Stimulated activated CD4-positive, alpha-beta T cell treated with anti-CD3 and anti-CD28 coated beads, Interleukin-4, amount 100 ng/mL, for 4 hours (primary cell): ENCODE results near the gene GNB1L.
"Not testable (repeated sequence)": the region's sequence is repeated elsewhere in the genome, so short reads cannot be mapped to it uniquely, and the experiment has no call there.

Experiments
- DNase-seq, 2 experiments: peaks; one replicate each; pipeline ENCODE4 v3.0.0-alpha.2; 2020

The GNB1L gene

GRCh38 chr22:19842393-19843106 is 12.1 kb downstream of the GNB1L start:
- DNase-seq = no peak

DNA sequence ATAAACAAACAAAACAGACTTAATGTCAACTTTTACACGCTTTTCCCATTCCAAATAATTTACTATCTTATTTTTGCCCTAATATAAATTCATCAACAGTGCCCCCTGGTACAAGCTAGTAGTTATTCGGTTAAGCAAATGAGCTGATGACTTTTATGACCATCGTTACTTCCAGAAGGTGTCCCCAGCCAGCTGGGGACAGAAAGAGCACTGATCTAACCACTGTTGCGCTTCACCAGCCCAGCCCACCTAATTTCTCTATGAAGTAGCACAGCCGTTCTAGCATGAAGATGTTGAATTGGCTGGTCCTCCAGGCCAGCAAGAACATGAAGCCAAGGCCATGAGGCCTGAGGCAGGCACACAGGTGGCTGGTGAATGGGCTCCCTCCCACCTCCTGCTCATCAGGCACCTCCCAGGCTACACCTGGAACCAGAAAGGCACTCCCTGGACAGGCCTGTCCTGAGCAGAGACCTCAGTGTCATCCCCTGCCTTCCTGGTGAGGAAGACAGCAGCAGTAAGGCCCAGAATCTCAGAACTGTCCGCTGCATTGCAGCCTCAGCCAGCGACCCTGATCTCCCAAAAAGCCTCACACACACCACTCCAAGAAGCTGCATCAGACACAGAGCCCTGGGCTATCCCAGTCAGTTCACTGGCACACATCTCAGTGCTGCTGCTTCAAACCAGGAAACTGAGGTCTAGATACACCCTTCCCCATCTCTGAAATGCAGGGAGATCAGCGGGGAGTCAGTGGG is 12.9 kb downstream of the GNB1L start:
- DNase-seq = no peak

DNA sequence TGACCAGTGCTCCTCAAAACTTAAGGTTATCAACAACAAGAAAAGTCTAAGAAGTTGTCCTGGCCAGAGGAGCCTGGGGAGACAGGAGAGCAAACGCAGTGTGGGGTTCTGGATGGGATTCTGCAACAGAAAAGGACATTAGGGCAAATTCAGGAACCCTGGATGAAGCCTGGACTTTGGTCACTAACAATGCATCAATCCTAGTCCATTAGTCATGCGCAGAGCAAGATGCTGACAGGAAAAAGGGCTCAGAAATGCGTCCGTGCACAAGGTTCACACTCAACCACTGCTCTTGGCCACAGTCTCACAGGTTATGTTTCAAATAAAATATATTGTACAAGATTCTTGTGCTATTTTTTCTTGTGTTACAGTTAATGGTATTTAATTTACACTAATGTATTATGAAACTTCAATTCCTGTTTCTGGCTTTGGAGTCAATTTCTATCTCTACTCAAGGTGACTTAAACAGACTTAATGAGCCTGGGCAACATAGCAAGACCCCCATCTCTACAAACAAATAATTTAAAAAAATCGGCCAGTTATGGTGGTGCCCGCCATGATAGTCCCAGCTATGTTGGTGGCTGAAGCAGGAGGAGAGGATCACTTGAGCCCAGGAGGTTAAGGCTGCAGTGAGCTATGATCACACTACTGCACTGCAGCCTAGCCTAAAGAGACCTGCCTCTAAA is 13.6 kb downstream of the GNB1L start:
- no peak for DNase-seq

GRCh38 chr22:19840059-19840458 is 14.6 kb downstream of the GNB1L start:
- DNase-seq = no peak

DNA sequence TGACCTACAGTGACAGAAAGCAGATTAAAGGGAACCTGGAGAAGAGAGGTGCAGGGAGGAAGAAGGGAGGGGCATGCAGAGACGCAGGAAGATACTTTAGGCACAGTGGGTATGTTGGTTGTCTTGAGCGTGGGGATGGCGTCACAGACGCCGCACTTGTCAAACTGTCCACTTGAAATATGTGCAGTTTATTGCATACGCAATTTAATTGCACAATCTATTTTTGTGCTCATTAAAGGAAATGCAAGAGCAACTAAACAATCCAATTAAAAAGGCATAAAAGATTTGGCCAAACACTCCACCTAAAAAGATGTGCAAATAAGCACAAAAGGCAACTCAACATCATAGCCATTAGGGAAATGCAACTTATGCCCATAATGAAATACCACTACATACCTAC is 16.8 kb downstream of the GNB1L start:
- DNase-seq = no peak

DNA sequence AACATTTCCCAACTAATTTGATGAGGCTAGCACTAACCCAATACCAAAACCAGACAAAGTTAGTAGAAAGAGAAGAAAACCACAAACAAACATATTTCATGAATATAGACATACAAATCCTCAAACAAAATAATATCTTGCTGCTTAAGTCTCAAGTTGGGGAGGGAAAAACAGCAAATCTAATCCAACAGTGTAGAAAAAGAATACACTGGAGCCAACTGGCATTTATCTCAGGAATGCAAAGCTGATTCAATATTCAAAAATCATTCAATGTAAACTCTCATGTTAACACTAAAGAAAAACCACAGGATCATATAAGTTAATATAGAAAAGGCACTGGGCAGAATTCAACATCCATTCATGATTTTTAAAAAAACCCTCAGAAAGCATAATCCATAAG is 18.2 kb downstream of the GNB1L start:
- no peak for DNase-seq

DNA sequence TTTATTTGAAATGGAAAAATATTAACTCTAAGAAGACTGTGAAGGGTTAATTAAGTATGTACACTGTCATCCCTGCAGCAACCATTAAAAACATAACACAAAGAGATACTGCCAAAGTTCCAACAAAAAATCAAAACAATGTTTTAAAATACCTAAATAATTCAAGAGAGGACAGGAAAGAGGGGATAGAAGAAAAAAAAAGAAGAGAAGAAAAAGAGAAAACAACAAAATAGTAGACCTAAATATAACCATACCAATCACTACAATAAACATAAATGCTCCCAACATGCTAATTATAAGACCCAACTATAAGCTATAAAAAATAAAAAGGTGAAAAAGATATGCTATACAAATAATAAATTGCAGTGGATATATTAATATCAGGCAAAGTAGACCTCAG is 20.1 kb downstream of the GNB1L start:
- no peak for DNase-seq

DNA sequence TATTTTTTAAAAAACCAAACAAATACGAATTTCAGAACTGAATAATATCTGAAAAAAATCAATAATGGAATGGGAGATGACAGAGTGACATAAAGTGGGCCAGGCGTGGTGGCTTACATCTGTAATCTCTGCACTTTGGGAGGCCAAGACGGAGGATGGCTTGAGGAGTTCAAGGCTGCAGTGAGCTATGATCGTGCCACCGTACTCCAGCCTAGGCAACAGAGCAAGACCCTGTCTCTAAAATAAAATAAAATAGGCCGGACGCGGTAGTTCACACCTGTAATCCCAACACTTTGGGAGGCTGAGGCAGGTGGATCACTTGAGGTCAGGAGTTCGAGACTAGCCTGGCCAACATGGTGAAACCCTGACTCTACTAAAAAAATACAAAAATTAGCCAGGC is 21.3 kb downstream of the GNB1L start:
- DNase-seq = not testable (repeated sequence)

DNA sequence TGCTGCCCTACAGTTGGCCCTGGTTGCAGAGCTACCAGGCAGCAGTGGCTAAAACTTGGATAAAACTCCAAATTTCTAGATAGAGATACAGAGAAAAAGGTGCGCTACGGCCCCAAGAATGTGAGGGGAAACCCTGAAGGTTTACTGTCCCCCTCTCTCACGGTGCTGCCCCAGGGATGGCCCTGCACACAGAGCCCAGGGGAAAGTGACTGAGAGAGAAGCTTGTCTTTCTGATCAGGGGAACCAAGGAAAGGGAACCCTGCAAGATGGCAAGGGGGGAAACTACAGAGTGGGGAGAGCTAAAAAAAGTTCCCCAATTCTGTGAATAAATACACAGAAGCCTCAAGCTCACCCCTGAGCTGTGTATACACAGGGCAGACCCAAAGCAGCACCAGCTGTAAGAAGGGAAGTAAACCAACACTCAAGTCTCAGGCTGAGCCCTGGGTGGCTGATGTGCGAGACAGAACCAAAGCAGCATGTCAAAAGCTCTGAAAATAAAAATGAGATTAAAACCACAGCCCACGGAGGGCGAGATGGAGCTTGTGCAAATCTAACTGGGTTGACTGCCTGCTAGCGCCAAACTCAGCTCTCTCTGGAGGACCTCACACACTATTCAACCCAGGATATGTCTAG is 22.1 kb downstream of the GNB1L start:
- DNase-seq = no peak

DNA sequence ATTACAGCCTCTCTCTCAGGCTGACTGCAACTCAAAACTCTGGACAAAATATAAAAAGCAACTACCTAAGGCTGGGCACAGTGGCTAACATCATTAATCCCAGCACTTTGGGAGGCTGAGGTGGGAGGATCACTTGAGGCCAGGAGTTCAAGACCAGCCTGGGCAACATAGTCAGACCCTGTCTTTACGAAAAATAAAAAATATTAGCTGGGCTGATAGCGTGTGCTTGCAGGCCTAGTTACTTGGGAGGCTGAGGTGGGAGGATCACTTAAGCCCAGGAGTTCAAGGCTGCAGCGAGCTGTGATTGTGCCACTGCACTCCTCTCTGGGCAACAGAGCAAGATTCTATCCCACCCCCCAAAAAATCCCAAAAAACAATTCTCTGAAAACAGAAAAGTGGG is 22.7 kb downstream of the GNB1L start:
- not testable (repeated sequence) for DNase-seq

DNA sequence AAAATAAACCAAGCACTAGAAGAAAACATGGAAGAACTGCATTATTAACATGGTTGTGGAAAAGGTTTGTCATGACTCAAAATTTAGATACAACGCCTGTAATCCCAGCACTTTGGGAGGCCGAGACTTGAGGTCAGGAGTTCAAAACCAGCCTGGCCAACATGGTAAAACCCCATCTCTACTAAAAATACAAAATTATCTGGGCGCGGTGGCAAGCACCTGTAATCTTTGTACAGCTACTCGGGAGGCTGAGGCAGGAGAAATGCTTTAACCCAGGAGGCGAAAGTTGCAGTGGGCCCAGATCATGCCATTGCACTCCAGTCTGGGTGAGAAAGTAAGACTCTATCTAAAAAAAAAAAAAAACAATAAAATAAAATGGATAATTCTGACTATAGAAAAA is 23.7 kb downstream of the GNB1L start:
- no peak for DNase-seq

DNA sequence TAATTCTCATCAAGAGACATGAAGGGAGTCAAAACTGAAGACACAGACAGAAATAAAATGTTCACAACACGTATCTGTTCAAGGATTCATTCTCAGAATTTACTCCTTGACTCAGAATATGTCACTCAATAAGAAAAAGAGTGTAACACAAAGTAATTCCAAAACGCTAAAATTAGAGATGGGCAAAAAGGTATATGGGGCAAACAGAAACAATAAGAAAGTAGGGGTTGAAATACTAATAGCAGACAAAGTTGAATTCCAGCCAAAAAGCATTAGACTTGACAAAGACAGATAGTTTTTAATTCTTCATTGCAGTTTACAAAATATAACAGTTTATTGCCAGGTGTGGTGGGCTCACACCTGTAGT is 26.7 kb downstream of the GNB1L start:
- DNase-seq = no peak

DNA sequence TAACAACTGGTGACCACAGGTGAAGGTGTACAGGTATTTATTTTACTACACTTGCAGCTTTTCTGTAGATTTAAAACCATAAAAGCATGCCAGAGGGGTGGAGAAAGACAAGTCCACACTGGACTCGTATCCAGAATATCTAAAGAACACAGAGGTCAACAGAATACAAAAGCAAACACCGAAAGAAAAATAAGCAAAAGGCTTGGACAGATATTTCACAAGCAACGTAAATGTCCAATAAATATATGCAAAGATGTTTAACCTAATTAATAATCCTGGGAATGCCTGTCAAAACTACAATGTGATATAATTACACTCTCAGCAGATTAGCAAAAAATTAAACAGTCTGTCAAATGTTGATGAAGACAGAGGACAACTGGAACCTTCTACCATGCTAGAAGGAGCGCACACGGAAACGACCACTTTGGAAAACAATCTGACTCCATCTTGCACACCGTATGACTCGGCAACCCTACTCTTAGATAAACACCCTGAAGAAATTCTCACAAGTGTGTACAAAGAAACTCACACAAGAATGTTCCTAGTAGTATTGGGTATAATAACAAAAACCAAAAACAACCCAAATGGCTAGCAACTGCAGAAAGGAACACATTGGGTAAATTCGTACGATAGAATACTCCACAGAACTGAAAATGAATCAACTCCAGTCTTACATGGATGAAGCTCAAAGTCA is 27.2 kb downstream of the GNB1L start:
- DNase-seq = no peak

GRCh38 chr22:19826619-19826950 is 28.1 kb downstream of the GNB1L start:
- DNase-seq = no peak

DNA sequence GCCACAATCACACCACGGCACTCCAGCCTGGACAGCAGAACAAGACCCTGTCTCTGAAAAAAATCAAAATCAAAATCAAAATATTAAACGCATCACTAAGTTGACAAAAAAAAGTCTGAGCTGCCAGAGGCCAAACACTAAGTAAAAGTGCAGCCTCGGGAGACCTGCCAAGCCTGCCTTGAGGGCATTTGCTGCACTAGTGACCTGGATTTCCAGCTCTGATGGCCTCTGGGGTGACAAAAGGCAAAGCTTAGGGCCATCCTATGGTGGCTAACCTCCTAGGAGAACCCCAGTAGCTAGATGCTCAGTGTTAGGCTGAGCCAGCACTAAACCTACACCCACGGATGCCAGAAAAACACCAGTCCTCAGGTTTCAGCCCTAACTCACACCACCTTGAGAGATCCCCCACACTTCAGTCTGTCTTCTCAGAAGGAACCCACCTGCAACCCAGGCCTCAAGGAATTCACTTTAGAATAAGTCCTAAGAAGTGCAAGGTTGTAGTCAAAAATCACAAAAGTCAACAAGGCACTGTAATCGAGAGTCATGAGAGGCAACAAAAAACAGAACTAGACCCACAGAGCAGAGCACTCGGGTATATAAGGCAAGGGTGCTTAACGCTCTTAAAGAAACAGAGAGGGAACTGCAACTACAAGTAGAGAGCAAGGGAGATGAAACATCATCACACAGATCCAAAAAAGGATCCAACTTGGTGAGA is 28.6 kb downstream of the GNB1L start:
- no peak for DNase-seq

GRCh38 chr22:19824926-19825339 is 29.7 kb downstream of the GNB1L start:
- DNase-seq = no peak

- DNase-seq = no peak
Observed at GRCh38 chr22:19824212-19824925, 30.3 kb downstream of the GNB1L start.

GRCh38 chr22:19823902-19824211 is 30.8 kb downstream of the GNB1L start:
- DNase-seq = no peak

DNA sequence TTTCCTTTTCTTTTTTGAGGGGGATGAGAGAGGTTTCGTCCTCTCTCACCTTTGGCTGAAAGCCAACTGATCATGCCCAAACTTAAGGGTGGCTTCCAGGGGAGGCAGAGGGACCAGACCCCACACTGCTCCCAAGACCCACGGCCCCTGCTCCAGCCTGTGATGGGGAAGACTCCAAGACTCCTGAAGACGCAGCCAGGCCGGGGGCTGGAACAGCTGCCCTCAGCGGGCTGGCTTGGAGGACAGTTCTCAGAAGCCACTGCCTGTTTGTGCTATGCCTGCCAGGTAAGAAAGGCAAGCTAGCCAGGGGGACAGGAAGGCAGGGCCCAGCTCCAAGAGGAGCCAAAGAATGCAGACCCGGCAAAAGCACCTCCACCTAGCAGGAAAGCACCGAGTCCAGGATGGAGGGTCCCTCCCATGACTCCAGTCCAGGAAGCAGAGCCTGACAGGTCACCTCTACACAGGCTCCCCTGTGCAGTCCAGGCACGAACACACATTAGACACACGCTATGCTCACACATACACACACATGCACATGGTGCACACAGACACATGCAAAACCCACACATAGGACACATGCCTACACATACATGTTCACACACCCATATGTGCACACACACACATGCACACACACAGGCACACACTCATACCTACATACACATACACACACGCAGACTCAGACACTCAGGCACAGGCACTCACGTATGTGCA is 31.3 kb downstream of the GNB1L start:
- no peak for DNase-seq

GRCh38 chr22:19822301-19823117 is 32.2 kb downstream of the GNB1L start:
- no peak for DNase-seq
